ENCODE results near the gene ARNT2. TPM values are rescaled to one million over a fixed set of nuclear protein-coding genes. Genes with fewer than 3 reads are reported as not detected.

ARNT2 gene
- 15.9 and 22.0 TPM in 2 replicates for total RNA-seq

DNA sequence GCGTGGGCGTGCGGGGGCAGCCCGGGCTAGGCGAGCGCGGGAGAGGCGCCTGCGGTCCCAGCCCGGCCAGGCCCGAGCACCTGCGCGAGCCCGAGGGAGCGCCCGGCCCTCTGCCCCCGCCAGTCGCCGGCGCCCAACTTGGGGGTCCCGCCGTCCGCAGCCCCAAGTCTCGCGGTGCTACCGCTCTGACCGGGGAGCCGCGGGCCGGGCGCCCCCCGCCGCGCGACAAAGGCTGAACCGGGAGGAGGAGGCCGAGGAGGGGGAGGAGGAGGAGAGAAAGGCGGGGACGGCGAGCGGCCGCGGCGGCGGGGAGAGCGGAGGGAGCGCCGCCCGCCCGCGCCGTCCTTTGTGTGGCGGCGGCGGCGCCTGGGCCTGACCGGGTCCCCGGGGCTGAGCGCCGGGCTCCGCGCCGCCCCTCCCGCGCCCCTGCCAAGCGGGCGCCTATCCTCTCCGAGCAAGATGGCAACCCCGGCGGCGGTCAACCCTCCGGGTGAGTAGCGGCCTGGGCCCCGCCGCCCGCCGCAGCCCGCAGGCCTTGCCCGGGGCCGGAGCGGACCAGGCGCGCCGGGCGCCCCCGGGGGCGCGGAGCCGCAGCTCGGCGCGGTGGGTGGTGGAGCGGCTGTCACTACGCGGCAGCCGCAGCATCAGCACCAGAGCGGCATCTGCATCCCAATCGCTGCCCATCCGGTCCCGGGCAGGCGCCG lies at the start of gene ARNT2:
ARNT2 (plus strand) TSS at position 326 of the 704 bp plus-strand sequence; CDS start at position 460, 134 bp downstream.

Other genes starting within 250 kb of the ARNT2 start
- not detected in 2 replicates for gene CTXND1, start 152.2 kb upstream of the ARNT2 start, total RNA-seq

Data from pericardium fibroblast (primary cell).